Endothelial cell of umbilical vein (primary cell): ENCODE results near the gene ERBB2. TPM values are rescaled to one million over a fixed set of nuclear protein-coding genes. Genes with fewer than 3 reads are reported as not detected.

Experiments used
- BruUV-seq: library from RNA; stranded (reverse); fragments of 400-500 nt; replicated peaks from 2 replicates; lab custom pipeline; 2021; lab: Mats Ljungman, UMichigan
- CTCF ChIA-PET: fragments of 300-600, 350-600 bp; sonication (Branson Sonifier 250); formaldehyde crosslinking; loops from one replicate; lab custom pipeline; 2021; ENCODE audit warnings: antibody characterized with exemption, inconsistent platforms; lab: Charles Lee
- POLR2A ChIA-PET: fragments of 300-600, 350-600 bp; sonication (Branson Sonifier 250); formaldehyde crosslinking; loops from one replicate; lab custom pipeline; 2021; ENCODE audit warnings: antibody characterized with exemption, inconsistent platforms; lab: Charles Lee
- DNase-seq: peaks from one replicate; pipeline ENCODE4 v3.0.0-alpha.2; 2011; ENCODE audit warnings: low read depth, low spot score
- FAIRE-seq: peaks from 2 replicates; lab custom pipeline; 2011; peaks lifted over from hg19 to GRCh38; lab: Jason Lieb, UNC
- H2AFZ ChIP-seq: 2 replicates; pipeline ENCODE4 v1.6.0; 2012; ENCODE audit warnings: low read depth, low read length, control low read depth, inconsistent platforms
- H3K27ac ChIP-seq: 2 replicates; pipeline ENCODE4 v1.5.1; 2011; ENCODE audit warnings: low read depth, mild to moderate bottlenecking, control low read depth, low read length, moderate library complexity; ENCODE audit not compliant: insufficient read depth
- H3K27me3 ChIP-seq, 2 experiments: 2 replicates each; pipeline versions ENCODE4 v1.6.0 to v1.6.1; 2011; ENCODE audit warnings: low read length in 2 of 2, mixed read lengths in 1 of 2; ENCODE audit not compliant: control insufficient read depth in 2 of 2, insufficient read depth in 2 of 2
- H3K36me3 ChIP-seq, 2 experiments: 2 replicates in 1 of 2; 3 replicates in 1 of 2; pipeline ENCODE4 v1.5.1; 2011; ENCODE audit warnings: low read length in 2 of 2, mild to moderate bottlenecking in 1 of 2, moderate library complexity in 1 of 2; ENCODE audit not compliant: control insufficient read depth in 2 of 2, insufficient read depth in 2 of 2; ENCODE audit errors: extremely low read depth in 1 of 2
- H3K4me1 ChIP-seq: 3 replicates; pipeline ENCODE4 v1.5.1; 2011; ENCODE audit warnings: mild to moderate bottlenecking, low read length; ENCODE audit not compliant: control insufficient read depth, insufficient read depth; ENCODE audit errors: extremely low read depth
- H3K4me2 ChIP-seq: 2 replicates; pipeline ENCODE4 v1.6.1; 2011; ENCODE audit warnings: low read length, control low read depth, mixed read lengths; ENCODE audit not compliant: insufficient read depth
- H3K4me3 ChIP-seq, 3 experiments: fragments of 200-600 bp in 1 of 3; sonication (generic), shearing (Covaris generic) in 1 of 3; replicated peaks in 1 of 3; 2 replicates each; pipeline ENCODE4 v1.5.1; 2011 to 2016; ENCODE audit warnings: control low read depth in 3 of 3, low read length in 3 of 3, mild to moderate bottlenecking in 2 of 3, inconsistent platforms in 1 of 3, low read depth in 1 of 3, moderate library complexity in 1 of 3; ENCODE audit not compliant: insufficient read depth in 1 of 3
- H3K79me2 ChIP-seq: 2 replicates; pipeline ENCODE4 v1.6.0; 2012; ENCODE audit warnings: low read length, inconsistent platforms; ENCODE audit not compliant: control insufficient read depth, insufficient read depth
- H3K9ac ChIP-seq: replicated peaks from 2 replicates; pipeline ENCODE3; 2011; ENCODE audit warnings: low read length, control low read depth; ENCODE audit not compliant: insufficient read depth; ENCODE audit errors: extremely low read depth
- H3K9me1 ChIP-seq: replicated peaks from 3 replicates; pipeline ENCODE4 v1.6.0; 2011; ENCODE audit warnings: mild to moderate bottlenecking, low read length; ENCODE audit not compliant: control insufficient read depth, insufficient read depth; ENCODE audit errors: extremely low read depth
- H3K9me3 ChIP-seq: replicated peaks from 2 replicates; pipeline ENCODE4 v1.5.1; 2012; ENCODE audit warnings: low read length, inconsistent platforms; ENCODE audit not compliant: control insufficient read depth, insufficient read depth
- H4K20me1 ChIP-seq: replicated peaks from 2 replicates; pipeline ENCODE3; 2011; ENCODE audit warnings: mild to moderate bottlenecking, low read length; ENCODE audit not compliant: control insufficient read depth, insufficient read depth; ENCODE audit errors: extremely low read depth
- CTCF ChIP-seq, 2 donors: IDR thresholded peaks; 1 replicate in 1 of 2; 2 replicates in 1 of 2; pipeline ENCODE4 v1.5.1; 2011; ENCODE audit warnings: low read length in 2 of 2, mild to moderate bottlenecking in 2 of 2, moderate library complexity in 2 of 2, control low read depth in 1 of 2, inconsistent platforms in 1 of 2, low read depth in 1 of 2; ENCODE audit not compliant: insufficient read depth in 1 of 2; ENCODE audit errors: extremely low read depth in 1 of 2
- GATA2 ChIP-seq: IDR thresholded peaks from 2 replicates; pipeline ENCODE4 v1.7.0; 2011; ENCODE audit warnings: low read depth, mild to moderate bottlenecking, moderate library complexity, mixed read lengths, low read length; ENCODE audit not compliant: insufficient read length, insufficient read depth
- POLR2A ChIP-seq: IDR thresholded peaks from 2 replicates; pipeline ENCODE4 v1.6.1; 2012; ENCODE audit warnings: low read depth, mild to moderate bottlenecking, control low read depth, low read length
- POLR2AphosphoS5 ChIP-seq: IDR thresholded peaks from 2 replicates; pipeline ENCODE4 v1.6.1; 2012; ENCODE audit warnings: low read depth, mild to moderate bottlenecking, control low read depth, low read length, moderate library complexity; ENCODE audit not compliant: insufficient read depth
- dilution Hi-C: fragments of 300-500 bp; cut with MboI; formaldehyde crosslinking; loops from one replicate; pipeline ENCODE4 v1.15.0; 2019; ENCODE audit warnings: low sequenced_read_pairs; ENCODE audit not compliant: extremely low pct_ligation_motif_present
- intact Hi-C: fragments of 100-400 bp; cut with micrococcal nuclease; formaldehyde crosslinking; loops from one replicate; pipeline ENCODE4 v1.10.0; 2022
- polyA plus RNA-seq, 4 experiments: library from polyadenylated mRNA; depleted of rRNA in 3 of 4; stranded (reverse) in 3 of 4; unstranded in 1 of 4; fragments of >200 nt; gene quantifications; 2 replicates each; pipeline versions ENCODE4 v1.2.1 to v1.2.3, GENCODE V29; 2011 to 2012; ENCODE audit warnings: missing spikeins in 1 of 4
- total RNA-seq: library from RNA; stranded (reverse); gene quantifications from 2 replicates; pipeline ENCODE4 v1.2.3, GENCODE V29; 2021

Gene ERBB2
- total and polyA plus RNA-seq, 2 donors (not counting 3 experiments of a cell fraction or from before 2014, with no cell fraction given), result 20.6 to 32.9 TPM

GRCh38 chr17:39722104-39722503, 22.2 kb downstream of the ERBB2 start:
- H3K4me1 ChIP-seq, result peaks cover 15% of the 10 kb centered on the region
- no TSS peak for BruUV-seq
- H3K27me3 ChIP-seq, result no peaks in the 10 kb centered on the region
- no peak overlapping the region for H3K4me2 ChIP-seq
- no peaks in the 10 kb centered on the region for H3K79me2 ChIP-seq
- POLR2A ChIA-PET, result no interaction called here
- intact Hi-C loops, result no loop called here
- dilution Hi-C loops, result no loop called here
- no peak overlapping the region for H2AFZ ChIP-seq
- FAIRE-seq (peak; percentile 37), DNase-seq (no peak)
- no peaks in the 10 kb centered on the region for H3K9me1 ChIP-seq
- no peaks in the 10 kb centered on the region for H3K9me3 ChIP-seq
- no peak overlapping the region for H3K27ac ChIP-seq
- H4K20me1 ChIP-seq, result no peaks in the 10 kb centered on the region
- no peaks in the 10 kb centered on the region for H3K36me3 ChIP-seq
- no peak overlapping the region for H3K4me3 ChIP-seq
- TF ChIP-seq CTCF (IDR thresholded peaks at IDR 0.05; ENCODE audit: extremely low read depth in 1 of 2, insufficient read depth in 1 of 2, low read depth in 1 of 2, low read length in 2 of 2) (no peak), POLR2AphosphoS5 (no peak), GATA2 (no peak), POLR2A (no peak)
- CTCF ChIA-PET, result no interaction called here
- no peak overlapping the region for H3K9ac ChIP-seq
